Right kidney (tissue), 9 donors: ENCODE data around the gene RNF151.
"Not testable (repeated sequence)": the region's sequence is repeated elsewhere in the genome, so short reads cannot be mapped to it uniquely, and the experiment has no call there.

Experiments
- DNase-seq: peaks from one replicate; pipeline ENCODE4 v3.0.0-alpha.2; 2016
- long read RNA-seq, 8 donors: transcript quantifications; one replicate each; lab custom pipeline, GENCODE V29; 2026

The RNF151 gene
- long read RNA-seq, donor 1: 0 reads
- long read RNA-seq, donor 2: 0 reads
- long read RNA-seq, donor 3: 0 reads
- long read RNA-seq, donor 4: 0 reads
- long read RNA-seq, donor 5: 0 reads
- long read RNA-seq, donor 6: 0 reads
- long read RNA-seq, donor 7: 0 reads
- long read RNA-seq, donor 8: 0 reads

GRCh38 chr16:1966460-1966859 lies at the start of gene RNF151:
RNF151 (plus strand) TSS chr16:1966856; CDS start chr16:1966882, 26 bp downstream.
- no peak for DNase-seq

GRCh38 chr16:1917056-1917664 lies 49.5 kb upstream of the RNF151 start:
- DNase-seq: peak; percentile 48

- peak; percentile 46 for DNase-seq
Measured at GRCh38 chr16:1917665-1918350, 48.8 kb upstream of the RNF151 start.

GRCh38 chr16:1918351-1919326 lies 48.0 kb upstream of the RNF151 start, which contains the start of gene HS3ST6:
HS3ST6 (minus strand) TSS chr16:1918415; CDS start chr16:1918323, 92 bp downstream.
- peak; percentile 38 for DNase-seq

- peak; percentile 52 for DNase-seq
Measured at GRCh38 chr16:1919327-1919998, 47.2 kb upstream of the RNF151 start.

- DNase-seq: not testable (repeated sequence)
Measured at GRCh38 chr16:1920122-1920521, 46.5 kb upstream of the RNF151 start.

- peak; percentile 35 for DNase-seq
Measured at GRCh38 chr16:1920727-1921171, 45.9 kb upstream of the RNF151 start.

- no peak for DNase-seq
Measured at GRCh38 chr16:1922357-1922756, 44.3 kb upstream of the RNF151 start.

- DNase-seq: peak; percentile 47
Measured at GRCh38 chr16:1923299-1924034, 43.2 kb upstream of the RNF151 start.

GRCh38 chr16:1924095-1924494 lies 42.6 kb upstream of the RNF151 start:
- DNase-seq: no peak

- DNase-seq: no peak
Measured at GRCh38 chr16:1926271-1926670, 40.4 kb upstream of the RNF151 start.

- no peak for DNase-seq
Measured at GRCh38 chr16:1929105-1929504, 37.6 kb upstream of the RNF151 start.

GRCh38 chr16:1929578-1930337 lies 36.9 kb upstream of the RNF151 start:
- peak; percentile 90 for DNase-seq

GRCh38 chr16:1930338-1930720 lies 36.3 kb upstream of the RNF151 start:
- DNase-seq: no peak

- no peak for DNase-seq
Measured at GRCh38 chr16:1932050-1933028, 34.3 kb upstream of the RNF151 start.

- peak; percentile 19 for DNase-seq
Measured at GRCh38 chr16:1933097-1933661, 33.5 kb upstream of the RNF151 start.

- no peak for DNase-seq
Measured at GRCh38 chr16:1936945-1937479, 29.6 kb upstream of the RNF151 start.

GRCh38 chr16:1938316-1938715 lies 28.3 kb upstream of the RNF151 start:
- DNase-seq: no peak
